Neural progenitor cell (in vitro differentiated cells): ENCODE results near the gene TPRX1.

Experiments used
- CTCF ChIP-seq: fragments of 200-600 bp; sonication (generic); IDR thresholded peaks from 2 replicates; pipeline ENCODE4 v1.5.1; 2017; ENCODE audit warnings: antibody characterized with exemption, mild to moderate bottlenecking
- EZH2 ChIP-seq: fragments of 200-600 bp; sonication (generic); IDR thresholded peaks from 2 replicates; pipeline ENCODE4 v1.6.1; 2017; ENCODE audit warnings: antibody characterized with exemption, mild to moderate bottlenecking, moderate library complexity
- EZH2phosphoT487 ChIP-seq: fragments of 200-600 bp; sonication (generic); IDR thresholded peaks from 2 replicates; pipeline ENCODE4 v1.6.1; 2017; ENCODE audit warnings: antibody characterized with exemption

- TF ChIP-seq EZH2 (no peak), CTCF (peak; percentile 96), EZH2phosphoT487 (no peak)
Observed at GRCh38 chr19:47790398-47790814, 13.9 kb downstream of the TPRX1 start.
